ENCODE measurements around the gene RRP36.
"Not testable (repeated sequence)": the region's sequence is repeated elsewhere in the genome, so short reads cannot be mapped to it uniquely, and the experiment has no call there.

Gene RRP36

GRCh38 chr6:43037706-43038105 lies 16.3 kb downstream of the RRP36 start:
- no peak for DNase-seq (ENCODE audit: low spot score)

GRCh38 chr6:43038727-43039126 lies 17.3 kb downstream of the RRP36 start:
- no peak for DNase-seq (ENCODE audit: low spot score)

DNA sequence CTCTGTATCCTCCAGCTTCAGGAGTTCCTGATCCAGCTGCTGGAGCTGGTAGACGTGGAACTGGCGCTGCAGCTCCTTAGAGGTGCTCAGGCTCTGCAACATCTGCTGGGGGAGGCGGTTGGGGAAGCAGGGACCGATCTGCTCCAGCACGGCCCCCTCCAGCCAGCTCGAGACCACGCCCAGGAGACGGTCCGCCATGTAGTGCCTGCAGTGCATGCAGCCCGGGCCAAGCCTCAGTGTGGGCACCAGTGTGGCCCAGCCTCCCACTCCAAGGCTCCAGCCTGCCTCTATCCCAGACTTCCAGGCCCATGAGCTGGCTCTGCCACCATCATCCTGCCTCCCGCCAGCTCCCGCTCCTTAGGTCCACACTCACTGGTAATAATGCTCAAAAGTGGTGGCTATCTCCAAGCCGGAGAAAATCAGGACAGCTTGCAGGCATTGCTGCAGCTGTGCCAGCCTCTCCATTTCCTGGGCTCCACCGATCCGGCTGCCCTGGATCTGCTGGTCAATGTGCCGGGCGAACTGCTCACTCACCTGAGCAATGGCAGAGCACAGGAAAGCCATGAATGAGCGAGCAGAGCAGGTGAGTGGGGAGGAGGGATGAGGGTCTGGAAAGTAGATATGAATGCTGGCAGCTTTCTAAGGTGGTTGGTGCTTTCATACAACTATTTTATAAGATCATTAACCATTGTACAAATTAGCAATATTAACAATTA lies 19.3 kb downstream of the RRP36 start:
- DNase-seq (ENCODE audit: low spot score): no peak

GRCh38 chr6:43041475-43041874 lies 20.1 kb downstream of the RRP36 start:
- DNase-seq (ENCODE audit: low spot score): not testable (repeated sequence)

DNA sequence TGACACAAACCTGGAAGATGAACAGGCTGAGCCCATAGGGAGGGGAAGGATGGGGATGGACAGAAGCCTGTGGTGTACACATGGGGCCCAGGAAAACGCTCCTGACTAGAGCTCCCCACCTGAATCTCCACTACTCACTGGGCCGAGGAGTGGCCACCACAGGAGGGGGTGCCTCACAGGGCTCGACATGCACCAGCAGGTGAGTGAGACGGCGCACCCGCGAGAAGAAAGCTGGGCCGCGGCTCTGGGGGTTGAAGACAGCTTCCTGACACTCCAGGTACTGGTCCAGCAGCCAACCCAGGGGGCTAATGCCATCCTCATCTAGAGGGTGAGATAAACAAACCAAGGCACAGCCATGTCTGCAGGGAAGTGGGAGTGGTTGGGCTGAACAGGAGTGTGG lies 21.9 kb downstream of the RRP36 start:
- no peak for DNase-seq (ENCODE audit: low spot score)

GRCh38 chr6:43045371-43045930 lies 24.0 kb downstream of the RRP36 start:
- DNase-seq (ENCODE audit: low spot score): no peak

GRCh38 chr6:43047998-43048397 lies 26.6 kb downstream of the RRP36 start:
- DNase-seq (ENCODE audit: low spot score): no peak

- no peak for DNase-seq (ENCODE audit: low spot score)
Measured at GRCh38 chr6:43050981-43051380, 29.6 kb downstream of the RRP36 start.

GRCh38 chr6:43052225-43052841 lies 30.9 kb downstream of the RRP36 start:
- no peak for DNase-seq (ENCODE audit: low spot score)

DNA sequence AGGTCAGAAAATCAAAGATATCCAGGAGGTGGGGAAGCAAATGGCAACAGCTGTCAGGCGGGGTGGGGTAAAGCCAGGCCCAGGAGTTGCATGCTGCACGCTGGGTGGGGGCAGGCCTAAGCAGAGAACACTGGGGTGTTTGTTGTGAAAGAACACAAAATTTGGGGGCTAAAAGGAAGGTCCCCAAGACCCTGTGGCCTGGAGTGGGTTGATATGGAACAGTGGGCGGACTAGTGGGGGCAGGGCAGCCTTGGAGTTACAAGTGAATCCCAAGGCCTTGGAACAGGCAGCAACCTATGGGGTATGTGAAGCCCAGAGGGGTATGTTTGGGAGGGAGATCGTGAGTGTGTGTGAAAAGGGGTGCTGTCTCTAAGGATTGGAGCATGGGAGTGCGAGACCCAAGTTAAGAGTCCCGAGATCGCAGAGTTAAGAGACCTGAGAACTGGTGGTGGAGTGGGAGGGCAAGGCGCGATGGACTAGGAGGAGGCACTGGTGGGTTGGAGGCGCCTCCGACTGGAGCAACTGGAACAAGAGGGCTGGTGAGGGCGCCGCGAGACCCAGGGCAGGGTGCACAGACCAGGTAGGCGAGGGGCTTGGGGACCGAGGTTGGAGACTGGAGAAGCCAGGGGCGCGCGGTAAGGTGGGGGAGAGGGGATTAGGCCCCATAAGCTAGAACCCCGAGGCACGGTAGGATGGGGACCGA lies 31.6 kb downstream of the RRP36 start:
- DNase-seq (ENCODE audit: low spot score): no peak

DNA sequence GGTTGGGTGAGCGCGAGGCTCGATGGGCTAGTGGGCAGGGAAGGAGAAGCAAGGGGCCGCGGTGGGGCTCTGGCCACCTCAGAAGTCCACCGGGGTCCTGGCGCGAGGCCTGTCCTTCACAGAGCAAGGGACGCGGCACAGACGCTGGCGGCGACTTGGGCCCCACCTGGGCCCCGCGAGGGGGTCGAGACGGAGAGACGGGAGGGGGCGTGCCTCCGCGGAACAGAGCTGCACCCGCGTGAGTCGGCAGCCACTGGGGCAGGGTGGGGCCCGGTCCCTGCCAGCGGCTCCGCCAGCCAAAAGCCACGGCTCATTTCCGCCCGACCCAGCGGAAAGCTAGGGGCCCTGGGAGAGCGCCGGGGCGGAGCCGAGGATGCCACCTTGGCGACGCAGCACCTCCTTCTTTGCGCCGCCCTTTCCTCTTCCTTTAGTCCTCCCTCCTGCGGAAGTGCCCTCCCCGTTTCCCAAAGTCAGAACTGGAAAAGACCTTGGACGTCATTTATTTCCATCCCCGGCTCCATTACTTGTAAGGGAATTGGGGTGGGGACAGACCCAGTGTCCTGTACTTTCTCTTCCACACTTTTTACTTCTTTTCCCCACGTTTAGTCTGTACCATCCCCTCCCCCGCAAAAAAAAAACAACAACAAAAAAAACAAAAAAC lies 32.3 kb downstream of the RRP36 start, which contains the start of gene CUL7:
TSS of gene CUL7 (minus strand) at position 307 of the 661 bp plus-strand sequence. CDS start 1,063 bp downstream, outside the sequence.
- DNase-seq (ENCODE audit: low spot score): peak; percentile 98

DNA sequence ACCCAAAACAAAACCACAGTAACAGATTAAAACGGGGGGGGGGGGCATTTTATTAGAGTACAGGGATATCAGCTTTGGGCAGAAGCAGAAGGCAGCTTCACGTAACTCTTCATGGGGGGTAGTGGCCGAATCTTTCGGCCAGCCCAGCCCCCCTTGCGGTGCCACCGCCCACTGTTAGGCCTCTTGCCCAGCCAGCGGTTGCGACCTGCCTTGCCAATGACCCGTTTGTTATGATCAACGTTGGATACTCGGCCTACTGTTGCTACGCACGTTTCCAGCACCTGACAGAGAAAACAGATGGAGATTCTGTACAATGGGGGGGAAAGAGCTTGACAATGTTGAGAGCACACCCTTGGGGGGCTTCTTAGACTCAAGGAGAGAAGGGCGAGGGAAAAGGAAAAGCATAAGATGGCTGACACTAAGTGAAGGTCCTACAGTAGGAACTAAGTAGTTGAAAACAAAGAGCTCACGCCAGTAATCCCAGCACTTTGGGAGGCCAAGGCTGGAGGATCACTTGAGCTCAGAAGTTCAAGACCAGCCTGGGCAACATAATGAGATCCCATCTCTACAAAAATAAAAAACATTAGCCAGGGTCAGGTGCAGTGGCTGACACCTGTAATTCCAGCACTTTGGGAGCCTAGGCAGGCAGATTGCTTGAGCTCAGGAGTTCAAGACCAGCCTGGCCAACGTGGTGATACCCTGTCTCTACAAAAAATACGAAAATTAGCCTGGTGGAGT lies 33.0 kb downstream of the RRP36 start:
- DNase-seq (ENCODE audit: low spot score): no peak

GRCh38 chr6:43055966-43056365 lies 34.5 kb downstream of the RRP36 start:
- no peak for DNase-seq (ENCODE audit: low spot score)

DNA sequence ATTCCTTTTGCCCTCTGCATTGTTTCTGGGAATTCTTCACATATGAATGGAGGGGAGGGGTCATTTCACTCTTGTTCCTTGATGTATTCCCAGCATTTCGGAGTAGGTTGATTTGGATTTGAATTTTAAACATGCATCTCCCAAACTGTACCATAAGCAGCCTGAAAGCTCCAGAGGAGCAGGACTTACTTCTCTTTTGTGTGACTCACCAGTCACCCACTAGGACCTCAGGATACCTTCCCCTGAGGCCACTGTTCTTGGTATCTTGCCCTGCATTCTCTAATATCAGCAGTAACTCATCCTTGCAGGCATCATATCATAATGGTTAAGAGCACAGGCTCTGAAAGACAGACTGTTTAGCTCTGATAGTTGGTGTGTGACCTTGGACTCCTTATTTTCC lies 37.1 kb downstream of the RRP36 start:
- no peak for DNase-seq (ENCODE audit: low spot score)

GRCh38 chr6:43059168-43060033 lies 38.0 kb downstream of the RRP36 start, which contains the start of the genes KLC4 and MRPL2:
Gene KLC4, plus strand, starts transcription at chr6:43059631. Its CDS starts 1,705 bp downstream, at chr6:43061336.
Gene MRPL2, minus strand, starts transcription at chr6:43059434. Its CDS starts 53 bp downstream, at chr6:43059381.
- peak; percentile 99 for DNase-seq (ENCODE audit: low spot score)

- peak; percentile 50 for DNase-seq (ENCODE audit: low spot score)
Measured at GRCh38 chr6:43060034-43060754, 38.8 kb downstream of the RRP36 start.

GRCh38 chr6:43060755-43061633 lies 39.6 kb downstream of the RRP36 start:
- DNase-seq (ENCODE audit: low spot score): no peak

- no peak for DNase-seq (ENCODE audit: low spot score)
Measured at GRCh38 chr6:43061861-43062260, 40.4 kb downstream of the RRP36 start.

DNA sequence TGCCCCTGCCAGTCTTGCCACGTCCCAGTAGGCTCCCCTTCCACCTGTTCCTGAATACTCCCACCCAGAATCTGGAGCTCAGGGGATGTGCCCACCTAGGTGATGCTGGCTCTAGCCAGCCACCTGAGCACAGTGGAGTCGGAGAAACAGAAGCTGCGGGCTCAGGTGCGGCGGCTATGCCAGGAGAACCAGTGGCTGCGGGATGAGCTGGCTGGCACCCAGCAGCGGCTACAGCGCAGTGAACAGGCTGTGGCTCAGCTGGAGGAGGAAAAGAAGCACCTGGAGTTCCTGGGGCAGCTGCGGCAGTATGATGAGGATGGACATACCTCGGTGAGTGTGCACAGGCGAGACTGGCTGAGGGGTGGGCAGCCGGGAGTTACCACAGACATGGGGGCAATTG lies 41.4 kb downstream of the RRP36 start:
- no peak for DNase-seq (ENCODE audit: low spot score)
